SHP77 (cell line): Measurements from ENCODE around the gene STEAP2.
"Not testable (repeated sequence)": the region's sequence is repeated elsewhere in the genome, so short reads cannot be mapped to it uniquely, and the experiment has no call there.

Source experiments
- DNase-seq, 2 experiments: peaks; one replicate each; lab custom pipeline; 2025; lab: John Stamatoyannopoulos, UW

STEAP2 gene

DNA sequence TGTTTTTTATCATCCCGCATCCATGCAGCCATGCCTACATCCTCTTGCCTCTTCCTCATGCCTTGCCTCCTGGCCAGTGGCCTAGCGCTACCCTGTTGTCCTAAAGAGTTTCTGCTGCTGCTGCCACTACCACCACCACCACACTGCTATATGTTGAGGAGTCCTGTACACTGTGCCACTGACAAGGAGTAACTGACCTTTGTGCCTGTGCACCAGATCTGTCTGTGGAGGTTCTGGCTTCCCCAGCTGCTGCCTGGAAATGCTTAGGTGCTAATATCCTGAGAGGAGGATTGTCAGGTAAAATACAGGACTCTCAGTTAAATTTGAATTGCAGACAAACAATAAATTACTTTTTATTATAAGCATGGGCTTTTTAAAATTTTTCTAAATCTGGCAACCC is 26.5 kb downstream of the STEAP2 start:
- no peak for DNase-seq

DNA sequence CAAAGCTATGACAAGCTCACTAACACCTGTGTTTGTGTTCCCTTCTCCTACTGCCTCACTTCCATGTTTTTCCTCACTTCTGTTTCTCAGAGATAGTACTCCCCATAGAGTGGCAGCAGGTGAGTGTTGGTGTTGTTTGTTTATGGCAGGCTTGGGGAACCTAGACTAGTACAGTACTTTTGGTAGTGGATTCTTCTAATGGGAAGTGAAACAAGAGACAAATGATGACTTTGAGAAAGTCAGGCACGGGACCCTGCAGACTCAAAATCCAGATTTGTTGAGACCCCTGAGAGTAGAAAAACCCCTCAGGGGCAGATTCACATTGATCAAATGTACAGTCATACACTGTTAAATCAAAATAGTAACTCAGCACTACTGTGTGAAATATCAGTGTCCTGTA is 27.0 kb downstream of the STEAP2 start:
- DNase-seq, result no peak

DNA sequence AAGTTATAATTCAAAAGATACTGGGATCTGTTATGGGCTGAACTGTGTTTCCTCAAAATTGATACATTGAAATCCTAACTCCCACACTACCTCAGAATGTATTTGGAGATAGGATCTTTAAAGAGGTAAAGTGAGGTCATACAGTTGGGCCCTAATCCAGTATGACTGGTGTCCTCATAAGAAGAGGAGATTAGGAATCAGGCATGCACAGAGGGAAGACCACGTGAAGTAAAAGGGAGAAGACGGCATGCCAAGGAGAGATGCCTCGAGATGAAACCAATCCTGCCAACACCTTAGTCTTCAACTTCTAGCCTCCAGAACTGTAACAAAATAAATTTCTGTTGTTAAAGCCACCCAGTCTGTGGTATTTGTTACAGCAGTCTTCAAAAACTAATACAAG is 27.5 kb downstream of the STEAP2 start:
- DNase-seq, result no peak

DNA sequence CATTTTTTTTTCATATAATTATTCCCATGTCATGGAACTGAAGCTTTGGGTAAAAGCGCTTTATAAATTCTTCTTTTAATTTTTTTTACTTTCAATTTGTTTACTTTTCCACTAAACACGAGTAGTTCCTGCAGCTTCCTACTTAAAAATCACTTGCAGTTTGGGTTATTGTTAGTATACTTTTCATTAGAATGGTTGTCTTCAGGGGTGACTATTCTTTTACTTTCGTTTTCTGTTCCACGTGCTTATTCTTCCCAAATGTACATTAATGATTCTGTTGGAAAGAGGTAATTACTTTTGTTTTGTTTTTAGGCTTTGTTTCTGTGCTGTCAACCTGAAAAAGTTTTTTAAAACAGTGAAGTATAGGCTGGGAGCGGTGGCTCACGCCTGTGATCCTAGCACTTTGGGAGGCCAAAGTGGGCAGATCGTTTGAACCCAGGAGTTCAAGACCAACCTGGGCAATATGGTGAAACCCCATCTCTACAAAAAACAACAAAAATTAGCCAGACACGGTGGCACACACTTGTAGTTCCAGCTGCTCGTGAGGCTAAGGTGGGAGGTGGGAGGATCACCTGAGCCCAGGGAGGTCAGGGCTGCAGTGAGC is 28.2 kb downstream of the STEAP2 start:
- no peak for DNase-seq

DNA sequence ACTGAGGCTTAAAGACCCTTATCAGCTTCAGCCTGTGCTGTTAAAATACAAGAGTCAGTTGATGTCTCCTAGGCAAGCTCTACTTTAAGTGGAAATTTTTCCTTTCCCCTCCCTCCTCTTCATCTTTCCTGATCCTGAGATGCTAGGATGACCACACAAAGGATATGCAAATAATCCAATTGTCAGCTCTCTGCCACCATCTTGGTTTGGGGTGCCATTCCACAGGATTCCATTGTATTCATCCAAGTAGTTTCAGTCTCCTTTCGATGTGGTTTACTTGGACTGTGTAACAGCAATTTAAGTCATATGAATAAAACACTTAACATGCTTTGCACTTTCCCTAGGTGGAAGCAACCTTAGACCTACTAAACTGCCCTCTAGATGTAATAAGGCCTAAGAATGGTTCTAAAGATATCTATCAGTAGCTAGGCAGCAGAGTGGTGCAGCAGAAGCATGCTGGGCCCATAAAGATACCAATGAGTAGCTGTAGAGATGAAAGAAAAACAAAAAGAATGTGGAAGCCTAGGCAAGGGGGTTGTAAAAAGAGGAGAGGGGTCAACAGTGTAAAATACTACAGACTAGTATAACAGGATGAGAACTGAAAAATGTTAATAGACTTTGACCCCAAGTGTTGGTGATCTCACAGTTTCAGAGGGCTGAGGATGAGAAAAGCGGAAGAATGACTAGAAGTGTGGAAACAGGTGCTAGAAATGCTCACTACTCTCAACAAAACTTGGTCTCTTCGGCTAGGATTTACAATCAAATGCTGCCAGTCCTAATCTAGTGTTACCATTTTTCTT is 31.0 kb downstream of the STEAP2 start:
- DNase-seq, result no peak

DNA sequence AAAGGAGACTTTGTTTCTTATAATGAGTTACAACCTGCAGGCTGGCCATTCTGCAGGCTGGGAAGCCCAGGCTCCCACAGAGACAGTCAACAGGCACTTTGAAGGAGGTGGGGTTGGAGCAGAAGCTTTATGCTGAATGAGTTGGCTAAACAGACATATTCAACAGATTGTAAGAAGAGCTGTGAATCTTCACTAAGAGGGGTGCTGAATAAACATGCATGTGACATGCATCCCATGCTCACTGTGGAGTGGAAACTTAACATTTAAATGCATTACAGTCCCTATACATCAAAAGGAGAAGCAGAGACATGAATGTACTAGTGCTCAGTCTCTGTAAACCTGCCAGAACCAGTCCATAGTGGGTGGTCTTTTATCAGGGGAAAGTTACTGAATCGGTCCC is 32.0 kb downstream of the STEAP2 start:
- DNase-seq, result no peak

DNA sequence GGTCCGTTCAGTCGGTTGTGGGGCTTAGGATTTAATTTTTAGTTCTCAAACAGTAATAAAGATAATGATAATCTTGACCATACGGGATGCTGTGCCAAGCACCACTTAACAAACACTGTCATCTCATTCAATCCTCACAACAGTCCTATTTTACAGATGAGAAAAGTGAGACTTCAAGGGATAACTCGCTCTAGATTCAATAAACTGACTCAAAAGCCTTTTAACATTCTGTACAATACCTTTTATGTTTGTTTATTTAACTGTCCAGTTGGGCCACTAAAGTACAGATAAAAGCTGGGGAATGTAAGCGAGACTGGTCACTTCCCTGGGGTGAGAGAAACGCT is 33.0 kb downstream of the STEAP2 start:
- DNase-seq, result no peak

DNA sequence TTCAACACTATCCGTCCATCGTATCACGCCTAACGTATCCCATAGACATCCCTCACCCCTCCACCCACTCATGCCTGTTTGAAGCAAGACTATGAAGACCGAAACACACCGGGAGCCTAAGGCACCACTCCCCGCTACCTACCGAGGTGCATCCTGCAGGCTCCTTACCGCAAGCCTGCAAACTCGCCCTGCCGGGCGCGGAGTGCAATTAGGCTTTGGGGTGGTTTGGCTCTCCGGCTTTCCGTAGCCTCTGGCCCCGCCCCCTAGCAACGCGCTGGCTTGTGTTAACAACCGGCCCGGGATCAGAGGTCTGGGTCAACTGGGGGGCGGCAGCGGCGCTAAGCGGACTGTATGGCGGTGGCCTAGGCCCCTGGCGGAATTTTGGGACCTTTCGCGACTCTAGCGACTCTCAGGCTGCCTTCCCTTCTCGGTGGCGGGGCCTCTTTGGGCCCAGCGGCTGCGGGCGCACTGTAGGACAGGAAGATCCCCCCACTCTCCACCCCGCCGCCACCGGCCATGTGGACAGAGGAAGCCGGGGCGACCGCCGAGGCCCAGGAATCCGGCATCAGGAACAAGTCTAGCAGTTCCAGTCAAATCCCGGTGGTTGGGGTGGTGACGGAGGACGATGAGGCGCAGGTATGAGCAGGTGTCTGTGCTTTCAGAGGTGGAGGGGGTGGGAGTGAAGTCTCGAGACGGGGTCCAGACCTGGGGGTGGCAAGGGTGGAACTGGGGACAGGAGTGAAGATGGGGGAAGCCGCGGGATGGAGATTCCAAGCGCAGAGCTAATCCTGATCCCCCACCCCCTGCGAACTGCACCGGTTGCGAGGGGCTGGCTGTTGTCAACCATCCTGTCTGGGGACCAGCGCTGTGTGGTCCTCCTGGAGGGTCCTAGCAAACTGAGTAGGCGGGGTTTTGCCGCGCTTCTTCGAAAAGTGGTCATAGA is 33.6 kb downstream of the STEAP2 start, which contains the start of gene CFAP69:
TSS of gene CFAP69 (plus strand) at position 266 of the 943 bp plus-strand sequence. CDS start at position 517, 251 bp downstream.
- DNase-seq, result peak; percentile 55 to 87

DNA sequence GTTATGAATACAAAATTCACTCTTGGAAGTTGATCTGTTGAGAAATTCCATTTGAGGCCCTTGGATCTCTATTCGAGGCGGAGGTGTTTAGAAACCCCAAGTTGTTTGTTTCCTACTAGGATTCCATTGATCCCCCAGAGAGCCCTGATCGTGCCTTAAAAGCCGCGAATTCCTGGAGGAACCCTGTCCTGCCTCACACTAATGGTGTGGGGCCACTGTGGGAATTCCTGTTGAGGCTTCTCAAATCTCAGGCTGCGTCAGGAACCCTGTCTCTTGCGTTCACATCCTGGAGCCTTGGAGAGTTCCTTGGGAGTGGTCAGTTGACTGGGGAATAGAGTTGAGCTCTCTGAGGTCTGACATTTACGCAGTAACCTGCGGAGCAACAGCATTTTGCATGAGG is 34.6 kb downstream of the STEAP2 start:
- DNase-seq, result no peak

DNA sequence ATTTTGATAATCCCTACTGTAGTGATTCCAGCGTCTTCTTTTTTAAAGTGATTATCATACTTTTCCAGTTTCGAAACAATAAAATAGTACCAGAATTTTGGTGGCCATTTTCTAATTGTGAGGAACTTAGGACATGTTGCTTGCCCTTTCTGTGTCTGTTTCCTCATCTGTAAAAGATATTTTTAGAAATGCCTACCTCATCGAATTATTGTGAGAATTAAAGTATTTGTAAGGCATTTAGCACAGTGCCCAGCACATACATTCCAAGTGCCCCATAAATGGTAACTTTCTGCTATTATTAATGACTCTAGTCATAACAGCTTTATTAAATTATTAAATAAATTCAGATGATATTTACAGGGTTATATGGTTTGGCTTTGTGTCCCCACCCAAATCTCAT is 37.2 kb downstream of the STEAP2 start:
- DNase-seq, result no peak

DNA sequence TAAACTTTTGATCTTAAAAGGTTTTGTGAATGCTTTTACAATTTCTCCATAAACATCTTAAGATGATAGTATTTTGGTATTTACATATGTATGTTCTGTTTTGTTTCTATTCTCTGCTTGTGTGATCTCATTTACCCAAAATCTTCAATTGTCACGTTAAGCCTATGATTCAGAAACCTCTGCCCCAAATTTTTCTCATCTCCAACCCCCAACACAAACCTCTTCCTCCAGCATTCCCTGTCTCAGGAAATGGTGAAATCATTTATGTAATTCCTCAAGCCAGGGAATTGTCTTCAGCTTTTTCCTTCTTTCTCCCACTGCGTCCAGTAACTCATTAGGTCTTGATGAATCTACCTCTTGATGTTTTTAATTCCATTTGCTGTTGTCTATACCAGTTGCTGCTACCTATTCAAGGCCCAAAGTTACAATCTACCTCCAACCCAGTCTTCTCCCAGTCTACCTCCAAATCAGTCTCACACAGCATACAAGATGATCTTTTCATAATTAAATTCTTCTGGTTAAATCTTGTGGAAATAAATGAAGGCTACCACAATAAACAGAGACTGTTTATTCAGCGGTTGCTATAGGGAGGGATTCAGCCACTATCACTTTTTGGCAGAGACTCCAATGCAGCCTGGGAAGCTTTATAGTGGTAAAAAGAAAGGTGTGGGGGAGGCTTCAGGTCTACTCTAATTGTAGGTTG is 39.2 kb downstream of the STEAP2 start:
- no peak for DNase-seq

DNA sequence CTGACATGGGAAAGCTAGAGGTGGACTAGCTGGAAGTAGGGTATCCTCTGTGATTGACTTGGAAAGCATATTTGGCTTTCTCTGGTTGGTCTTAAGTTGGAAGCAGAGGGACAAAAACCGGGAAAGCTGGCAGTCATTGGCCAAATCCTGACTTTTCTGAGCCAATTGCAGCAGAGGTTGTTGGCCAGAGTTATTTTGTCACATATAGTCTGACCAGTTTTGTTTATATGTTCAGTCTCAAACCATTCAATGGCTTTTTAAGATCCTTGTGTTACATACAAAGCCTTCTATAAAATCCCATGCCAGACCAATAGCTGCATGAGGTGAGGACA is 39.7 kb downstream of the STEAP2 start:
- no peak for DNase-seq

DNA sequence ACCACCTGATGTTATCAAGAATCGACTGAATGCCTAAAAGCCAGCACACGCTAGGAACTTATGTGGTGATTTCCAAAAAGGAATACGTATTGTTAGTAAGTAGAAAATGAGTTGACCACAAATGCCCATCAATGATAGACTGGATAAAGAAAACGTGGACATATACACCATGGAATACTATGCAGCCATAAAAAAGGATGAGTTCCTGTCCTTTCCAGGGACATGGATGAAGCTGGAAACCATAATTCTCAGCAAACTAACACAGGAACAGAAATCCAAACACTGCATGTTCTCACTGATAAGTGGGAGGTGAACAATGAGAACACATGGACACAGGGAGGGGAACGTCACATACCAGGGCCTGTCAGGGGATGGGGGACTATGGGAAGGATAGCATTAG is 44.5 kb downstream of the STEAP2 start:
- not testable (repeated sequence) for DNase-seq

DNA sequence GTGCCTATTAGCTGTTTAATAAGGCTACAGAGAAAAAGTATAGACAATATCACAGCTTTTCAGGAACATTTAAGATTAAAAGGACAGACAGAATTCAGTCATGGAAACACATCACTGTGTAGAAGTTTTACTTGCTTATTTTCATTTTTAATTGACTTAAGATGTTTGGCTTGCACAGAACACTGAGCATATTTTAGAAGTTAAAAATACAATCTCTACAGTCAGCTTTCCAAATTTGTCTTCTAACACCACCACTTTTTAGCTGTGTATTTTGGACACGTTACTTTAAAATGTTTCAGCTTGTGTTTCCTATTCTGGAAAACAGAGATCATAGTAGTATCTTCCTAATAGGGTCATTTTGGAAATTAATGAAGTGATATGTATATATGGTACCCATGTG is 45.2 kb downstream of the STEAP2 start:
- no peak for DNase-seq

DNA sequence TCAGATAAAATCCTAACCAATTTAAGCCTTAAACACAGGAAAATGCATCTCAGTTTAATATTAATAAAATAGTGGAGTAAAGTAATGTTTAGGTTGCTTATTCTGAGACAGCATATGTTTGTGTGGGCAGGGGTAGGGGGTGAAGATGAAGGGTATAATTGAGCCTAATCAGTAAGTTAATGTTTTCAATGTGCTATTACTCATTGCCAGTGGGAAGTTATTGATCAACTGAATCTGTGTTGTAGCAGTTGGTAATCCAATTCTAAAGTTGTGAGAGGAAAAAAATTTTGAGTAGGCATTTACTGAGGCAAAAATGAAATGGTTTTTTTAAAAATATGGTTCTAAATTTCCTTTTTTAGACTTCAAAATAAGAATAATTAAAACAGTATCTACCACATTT is 49.9 kb downstream of the STEAP2 start:
- no peak for DNase-seq

DNA sequence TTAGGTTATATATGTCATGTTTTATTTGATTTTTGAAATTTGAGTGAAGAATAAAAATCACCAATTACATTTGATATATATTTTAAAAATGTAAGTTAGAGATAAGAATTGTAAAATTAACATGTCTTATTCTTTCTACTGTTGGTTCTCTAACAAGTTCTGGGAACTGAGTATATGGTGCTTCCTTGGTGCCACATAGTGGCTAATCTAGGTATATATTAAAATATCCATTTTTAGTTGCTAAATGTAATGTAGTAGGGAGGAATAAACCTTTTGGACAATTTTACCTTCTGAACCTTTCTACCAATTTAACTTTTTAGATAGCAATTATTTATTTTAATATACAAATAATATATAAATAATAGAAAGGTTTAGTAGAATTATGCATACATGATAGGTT is 50.9 kb downstream of the STEAP2 start:
- DNase-seq, result no peak

DNA sequence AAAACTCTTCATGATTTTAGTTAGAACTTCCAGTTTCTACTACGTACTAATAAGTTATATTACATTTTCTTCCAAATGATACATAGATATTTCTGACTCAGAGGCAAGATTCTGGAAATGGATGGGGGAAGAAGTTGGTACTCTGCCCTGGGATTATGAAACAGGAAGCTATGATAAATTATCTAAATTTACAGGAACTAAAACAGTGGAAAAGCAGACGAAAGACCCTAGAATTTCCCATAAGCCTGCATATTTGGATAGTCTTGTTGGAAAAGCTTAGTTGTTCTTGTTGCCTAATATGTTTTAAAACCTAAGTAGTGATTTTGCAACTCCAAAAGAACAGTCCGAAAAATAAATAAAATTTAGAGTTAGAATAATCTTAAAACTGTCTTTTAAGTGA is 55.3 kb downstream of the STEAP2 start:
- no peak for DNase-seq

DNA sequence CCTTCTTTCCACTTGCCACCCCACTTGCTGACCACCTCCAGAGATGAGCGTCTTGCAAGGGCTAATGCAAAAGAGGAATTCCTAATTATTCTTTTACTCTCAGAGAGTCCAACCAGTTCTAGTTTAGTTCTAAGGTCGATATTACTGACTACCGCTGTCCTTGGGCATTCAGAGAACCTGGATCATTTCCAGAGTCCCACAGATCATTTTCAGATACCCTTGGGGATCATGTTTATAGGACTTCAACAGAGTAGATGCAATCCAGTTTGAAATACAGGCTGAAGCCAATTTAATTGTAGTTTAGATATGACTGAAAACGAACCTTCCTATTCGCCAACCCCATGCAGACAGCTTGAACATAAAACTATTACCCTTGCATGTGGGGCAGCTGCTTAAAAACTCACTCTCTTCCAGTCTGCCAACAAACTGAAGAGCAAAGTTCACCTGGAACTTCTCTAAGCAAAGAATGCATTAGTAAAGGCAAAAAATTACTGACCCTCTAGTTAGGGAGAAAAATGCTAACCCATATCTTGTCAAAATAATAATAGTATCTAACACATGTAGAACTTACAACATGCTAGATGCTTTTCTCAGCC is 55.8 kb downstream of the STEAP2 start:
- DNase-seq, result no peak

DNA sequence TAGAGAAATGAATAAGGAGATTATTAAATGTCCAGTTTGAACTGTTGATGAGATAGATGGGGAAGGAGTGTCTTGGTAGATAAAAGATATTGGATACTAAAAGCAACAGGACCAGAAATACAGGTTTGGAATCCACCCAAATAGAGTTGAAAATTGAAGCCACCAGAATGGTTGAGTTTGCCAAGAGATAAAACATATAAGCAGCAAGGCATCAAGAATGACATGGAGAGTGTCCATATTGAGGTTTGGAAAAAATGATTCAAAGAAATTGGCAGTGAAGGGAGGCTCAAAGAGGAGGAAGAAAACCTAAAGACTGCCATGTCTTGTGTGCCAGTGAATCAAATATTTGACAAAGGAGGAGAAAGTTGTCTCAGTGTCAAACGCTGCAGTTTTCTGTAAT is 57.6 kb downstream of the STEAP2 start:
- no peak for DNase-seq

DNA sequence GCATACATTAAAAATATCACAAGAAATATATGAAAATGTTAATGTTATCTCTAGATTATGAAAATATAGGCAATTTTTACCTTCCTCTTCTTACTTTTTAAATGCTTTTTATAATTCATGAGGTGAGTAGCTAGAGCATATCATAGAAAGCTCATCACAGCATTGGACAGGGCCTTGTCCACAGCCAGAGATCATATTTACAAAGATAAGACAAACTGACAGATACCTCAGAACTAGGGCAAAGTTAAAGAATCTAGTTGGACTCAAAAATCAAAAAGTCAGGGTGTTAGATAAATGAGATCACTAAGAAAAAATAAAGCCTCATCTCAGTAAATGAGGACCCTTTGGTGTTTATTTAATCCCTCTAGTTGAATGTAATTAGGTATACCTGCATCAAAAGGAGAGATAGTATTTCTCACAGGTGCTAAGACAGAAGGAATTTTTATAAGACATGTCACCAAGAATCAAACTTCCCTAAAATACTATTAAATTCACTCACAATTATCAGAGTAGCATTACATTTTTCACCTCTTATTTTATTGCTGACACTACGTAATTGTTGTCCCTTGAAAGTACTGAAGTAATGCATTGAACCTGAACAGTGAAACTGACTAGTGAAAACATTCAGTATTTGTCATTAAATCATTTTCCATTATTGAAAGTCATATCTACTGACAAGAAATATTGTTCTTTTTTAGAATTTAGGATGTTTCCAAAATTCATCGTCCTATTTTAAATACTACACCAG is 59.1 kb downstream of the STEAP2 start:
- DNase-seq, result no peak

DNA sequence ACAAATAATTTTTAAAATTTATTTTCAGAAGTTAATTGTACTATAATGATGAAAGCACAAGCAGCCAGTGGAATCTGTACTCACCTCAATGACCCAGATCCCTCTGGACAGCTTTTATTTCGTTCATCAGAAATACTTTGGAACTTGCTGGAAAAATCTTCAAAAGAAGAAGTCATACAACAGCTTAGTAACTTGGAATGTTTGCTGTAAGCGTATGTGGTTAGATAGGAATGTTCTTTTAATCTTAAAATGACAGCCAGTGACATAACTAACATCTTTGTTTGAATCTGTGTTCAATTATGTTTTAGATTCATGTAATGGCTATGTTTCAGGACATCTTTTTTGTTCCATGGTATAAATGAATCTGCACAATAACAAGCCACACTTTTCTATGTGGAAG is 60.2 kb downstream of the STEAP2 start:
- DNase-seq, result no peak
